T-cell (primary cell): ENCODE results near the gene LRP1. TPM values are rescaled to one million over a fixed set of nuclear protein-coding genes. Genes with fewer than 3 reads are reported as not detected.

Experiments used
- ATAC-seq, 4 experiments: fragments of 200-7000 bp in 3 of 4; fragments of 150-1000 bp in 1 of 4; cut with Tn5 transposase; replicated peaks in 1 of 4; 1 replicate in 3 of 4; 2 replicates in 1 of 4; pipeline ENCODE4 v1.10.0; 2021; ENCODE audit warnings: moderate library complexity in 3 of 4, mild to moderate bottlenecking in 2 of 4, moderate number of reproducible peaks in 1 of 4
- CTCF ChIA-PET, 2 donors: fragments of 300-600 bp; sonication (Branson Sonifier 250); formaldehyde crosslinking; loops; one replicate each; lab custom pipeline; 2022; ENCODE audit warnings: antibody characterized with exemption in 2 of 2; lab: Charles Lee
- POLR2A ChIA-PET, 2 donors: fragments of 300-600 bp; sonication (Branson Sonifier 250); formaldehyde crosslinking; loops; one replicate each; lab custom pipeline; 2022; ENCODE audit warnings: antibody characterized with exemption in 2 of 2; lab: Charles Lee
- DNase-seq, 35 experiments: peaks; one replicate each; pipeline versions ENCODE4 v3.0.0 to v3.0.0-alpha.2; 2013 to 2023
- H3K27ac ChIP-seq: one replicate; pipeline ENCODE4 v1.5.1; 2013; ENCODE audit warnings: low read length
- H3K27me3 ChIP-seq, 2 experiments: replicated peaks in 1 of 2; 1 replicate in 1 of 2; 2 replicates in 1 of 2; pipeline versions ENCODE4 v1.6.1 to v1.7.0; 2013; ENCODE audit warnings: low read length in 1 of 2, mixed read lengths in 1 of 2; ENCODE audit not compliant: control insufficient read depth in 2 of 2, insufficient read depth in 2 of 2; ENCODE audit errors: extremely low read depth in 1 of 2
- H3K36me3 ChIP-seq, 2 donors: 1 replicate in 1 of 2; 2 replicates in 1 of 2; pipeline versions ENCODE4 v1.6.1 to v1.7.0; 2013; ENCODE audit warnings: low read length in 1 of 2; ENCODE audit not compliant: control insufficient read depth in 2 of 2, insufficient read depth in 1 of 2; ENCODE audit errors: extremely low read depth in 1 of 2
- H3K4me1 ChIP-seq, 2 experiments: 1 replicate in 1 of 2; 2 replicates in 1 of 2; pipeline versions ENCODE4 v1.6.1 to v1.7.0; 2013; ENCODE audit warnings: low read length in 2 of 2, mixed read lengths in 1 of 2; ENCODE audit not compliant: insufficient read depth in 2 of 2, control insufficient read depth in 1 of 2; ENCODE audit errors: extremely low read depth in 1 of 2
- H3K4me3 ChIP-seq, 2 donors: 1 replicate in 1 of 2; 2 replicates in 1 of 2; pipeline versions ENCODE4 v1.5.1 to v1.7.0; 2013; ENCODE audit warnings: mild to moderate bottlenecking in 2 of 2, low read length in 1 of 2, moderate library complexity in 1 of 2; ENCODE audit not compliant: control insufficient read depth in 1 of 2; ENCODE audit errors: extremely low read depth in 1 of 2
- H3K9me3 ChIP-seq: 2 replicates; pipeline ENCODE4 v1.7.0; 2013
- H3K27ac Mint-ChIP-seq, 2 donors: one replicate each; pipeline ENCODE4 v1.8.0; 2020 to 2021; ENCODE audit warnings: mild to moderate bottlenecking in 2 of 2, mixed read lengths in 2 of 2
- H3K27me3 Mint-ChIP-seq, 2 donors: one replicate each; pipeline ENCODE4 v1.8.0; 2021 to 2022; ENCODE audit warnings: mixed read lengths in 2 of 2
- H3K36me3 Mint-ChIP-seq: one replicate; pipeline ENCODE4 v1.8.0; 2021; ENCODE audit warnings: mixed read lengths
- H3K4me1 Mint-ChIP-seq, 3 donors: one replicate each; pipeline ENCODE4 v1.8.0; 2020 to 2022; ENCODE audit warnings: mixed read lengths in 3 of 3, mild to moderate bottlenecking in 1 of 3
- H3K4me3 Mint-ChIP-seq, 3 donors: one replicate each; pipeline ENCODE4 v1.8.0; 2020 to 2022; ENCODE audit warnings: mild to moderate bottlenecking in 3 of 3, mixed read lengths in 3 of 3, moderate library complexity in 3 of 3
- H3K9me3 Mint-ChIP-seq, 3 donors: one replicate each; pipeline ENCODE4 v1.8.0; 2020 to 2022; ENCODE audit warnings: mixed read lengths in 3 of 3
- WGBS: methylation state at CpG from one replicate; pipeline ENCODE4 v1.1.5; 2013; ENCODE audit warnings: missing lambda C conversion rate; ENCODE audit not compliant: insufficient coverage; 5-methylcytosine and 5-hydroxymethylcytosine counted together
- total RNA-seq, 35 experiments: library from RNA in 6 of 35; stranded (reverse) in 6 of 35; fragments of 120-200 nt in 1 of 35; gene quantifications; one replicate each; pipeline versions ENCODE4 v1.2.1 to v1.2.4 and lab custom pipeline; 2013 to 2026

The LRP1 gene
- total RNA-seq, 5 donors from 2014 or later (not counting 1 experiment from before 2014, with no cell fraction given) = 5.9 to 8.1 (median 7.7) TPM

DNA sequence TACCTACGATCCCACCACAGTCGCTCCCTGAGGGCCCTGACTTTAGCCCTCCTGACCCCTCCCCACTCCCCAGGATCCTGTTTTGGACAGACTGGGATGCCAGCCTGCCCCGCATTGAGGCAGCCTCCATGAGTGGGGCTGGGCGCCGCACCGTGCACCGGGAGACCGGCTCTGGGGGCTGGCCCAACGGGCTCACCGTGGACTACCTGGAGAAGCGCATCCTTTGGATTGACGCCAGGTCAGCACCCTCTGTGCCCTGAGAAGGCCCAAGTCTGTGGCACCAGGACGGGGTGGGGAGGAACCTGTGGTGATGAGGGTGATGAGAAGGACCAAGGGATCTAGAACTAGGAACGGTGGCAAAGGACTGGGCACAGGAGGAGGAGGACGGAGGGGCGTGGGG, 49.1 kb downstream of the LRP1 start:
- Histone ChIP-seq H3K36me3 (no peaks in the 10 kb centered on the region), H3K9me3 (no peaks in the 10 kb centered on the region), H3K27me3 (peaks cover 0 to 8% of the 10 kb centered on the region in 2 experiments), H3K27ac (no peak overlapping the region), H3K4me1 (no peaks in the 10 kb centered on the region), H3K4me3 (no peak overlapping the region)
- WGBS = 86% methylated on average over 12 of the region's 16 CpGs
- no peaks in the 10 kb centered on the region for H3K9me3 Mint-ChIP-seq
- no peaks in the 10 kb centered on the region for H3K36me3 Mint-ChIP-seq
- ChIA-PET CTCF (no interaction called here), POLR2A (no interaction called here)
- ATAC-seq (no peak), DNase-seq (no peak)
- H3K4me3 Mint-ChIP-seq = no peak overlapping the region
- no peak overlapping the region for H3K27ac Mint-ChIP-seq
- no peaks in the 10 kb centered on the region for H3K27me3 Mint-ChIP-seq
- no peaks in the 10 kb centered on the region for H3K4me1 Mint-ChIP-seq

DNA sequence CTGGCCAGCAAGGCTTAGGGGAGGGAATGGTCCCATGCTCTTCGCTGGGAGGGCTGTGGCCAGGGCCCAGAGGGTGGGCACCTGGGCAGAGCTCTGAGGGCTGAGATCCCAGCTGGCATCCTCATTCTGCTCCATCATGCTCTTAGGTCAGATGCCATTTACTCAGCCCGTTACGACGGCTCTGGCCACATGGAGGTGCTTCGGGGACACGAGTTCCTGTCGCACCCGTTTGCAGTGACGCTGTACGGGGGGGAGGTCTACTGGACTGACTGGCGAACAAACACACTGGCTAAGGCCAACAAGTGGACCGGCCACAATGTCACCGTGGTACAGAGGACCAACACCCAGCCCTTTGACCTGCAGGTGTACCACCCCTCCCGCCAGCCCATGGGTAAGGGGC, 49.9 kb downstream of the LRP1 start:
- DNase-seq (no peak), ATAC-seq (no peak)
- WGBS = 82% methylated on average over 13 of the region's 14 CpGs
- H3K36me3 Mint-ChIP-seq = no peaks in the 10 kb centered on the region
- ChIA-PET POLR2A (no interaction called here), CTCF (no interaction called here)
- no peaks in the 10 kb centered on the region for H3K9me3 ChIP-seq
- no peaks in the 10 kb centered on the region for H3K27me3 Mint-ChIP-seq
- H3K27me3 ChIP-seq = peaks cover 0 to 8% of the 10 kb centered on the region in 2 experiments
- H3K27ac Mint-ChIP-seq = no peak overlapping the region
- H3K4me1 Mint-ChIP-seq = peaks cover 0 to 4% (median 2%) of the 10 kb centered on the region in 3 donors
- no peaks in the 10 kb centered on the region for H3K9me3 Mint-ChIP-seq
- H3K27ac ChIP-seq = no peak overlapping the region
- peaks cover 0 to 4% of the 10 kb centered on the region in 2 experiments for H3K4me1 ChIP-seq
- no peak overlapping the region for H3K4me3 ChIP-seq
- no peak overlapping the region for H3K4me3 Mint-ChIP-seq
- no peaks in the 10 kb centered on the region for H3K36me3 ChIP-seq

DNA sequence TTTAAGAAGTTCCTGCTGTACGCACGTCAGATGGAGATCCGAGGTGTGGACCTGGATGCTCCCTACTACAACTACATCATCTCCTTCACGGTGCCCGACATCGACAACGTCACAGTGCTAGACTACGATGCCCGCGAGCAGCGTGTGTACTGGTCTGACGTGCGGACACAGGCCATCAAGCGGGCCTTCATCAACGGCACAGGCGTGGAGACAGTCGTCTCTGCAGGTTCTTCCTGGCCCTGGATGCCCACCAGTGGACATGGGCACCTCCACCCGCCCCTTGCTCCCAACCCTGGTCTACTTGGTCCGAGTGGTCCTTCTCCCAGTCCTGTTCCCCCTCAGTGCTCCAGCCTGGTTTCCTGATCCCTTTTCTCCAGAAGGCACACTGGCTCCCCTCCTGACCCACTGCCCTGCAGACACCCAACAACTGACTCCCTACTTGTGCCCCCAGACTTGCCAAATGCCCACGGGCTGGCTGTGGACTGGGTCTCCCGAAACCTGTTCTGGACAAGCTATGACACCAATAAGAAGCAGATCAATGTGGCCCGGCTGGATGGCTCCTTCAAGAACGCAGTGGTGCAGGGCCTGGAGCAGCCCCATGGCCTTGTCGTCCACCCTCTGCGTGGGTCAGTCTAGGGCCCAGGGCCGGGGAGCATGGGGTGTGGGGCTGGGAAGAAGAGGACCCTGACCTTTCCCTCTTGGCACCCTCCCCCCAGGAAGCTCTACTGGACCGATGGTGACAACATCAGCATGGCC, 51.2 kb downstream of the LRP1 start:
- ATAC-seq (no peak), DNase-seq (no peak)
- H3K4me1 ChIP-seq = peaks cover 0 to 6% of the 10 kb centered on the region in 2 experiments
- no peaks in the 10 kb centered on the region for H3K9me3 ChIP-seq
- WGBS = 90% methylated on average over 23 of the region's 27 CpGs
- peaks cover 0 to 7% of the 10 kb centered on the region in 2 experiments for H3K27me3 ChIP-seq
- H3K4me3 Mint-ChIP-seq = no peak overlapping the region
- H3K9me3 Mint-ChIP-seq = no peaks in the 10 kb centered on the region
- no peak overlapping the region for H3K27ac Mint-ChIP-seq
- H3K27me3 Mint-ChIP-seq = no peaks in the 10 kb centered on the region
- H3K4me3 ChIP-seq = no peak overlapping the region
- POLR2A ChIA-PET = no interaction called here
- no peaks in the 10 kb centered on the region for H3K36me3 ChIP-seq
- H3K27ac ChIP-seq = no peak overlapping the region
- CTCF ChIA-PET = no interaction called here
- H3K4me1 Mint-ChIP-seq = peaks cover 0 to 4% (median 2%) of the 10 kb centered on the region in 3 donors
- H3K36me3 Mint-ChIP-seq = no peaks in the 10 kb centered on the region

DNA sequence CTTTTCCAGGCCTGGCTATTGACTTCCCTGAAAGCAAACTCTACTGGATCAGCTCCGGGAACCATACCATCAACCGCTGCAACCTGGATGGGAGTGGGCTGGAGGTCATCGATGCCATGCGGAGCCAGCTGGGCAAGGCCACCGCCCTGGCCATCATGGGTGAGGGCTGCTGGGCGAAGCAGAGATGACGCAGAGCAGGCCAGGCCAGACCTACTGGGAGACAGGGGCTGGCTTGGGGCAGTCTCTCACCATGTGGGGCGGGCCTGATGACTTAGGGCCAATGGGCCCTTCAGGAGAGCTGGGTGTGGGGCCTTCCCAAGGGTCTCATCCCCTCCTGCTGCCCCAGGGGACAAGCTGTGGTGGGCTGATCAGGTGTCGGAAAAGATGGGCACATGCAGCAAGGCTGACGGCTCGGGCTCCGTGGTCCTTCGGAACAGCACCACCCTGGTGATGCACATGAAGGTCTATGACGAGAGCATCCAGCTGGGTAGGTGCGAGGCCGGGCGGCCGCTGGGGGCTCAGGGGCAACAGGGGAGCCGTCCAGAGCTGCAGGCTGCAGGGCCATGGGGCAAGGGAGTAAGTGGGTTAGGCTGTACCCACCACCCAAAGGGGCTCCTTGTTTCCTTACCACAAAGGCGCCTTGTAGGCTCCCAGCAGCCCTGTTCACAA, 52.2 kb downstream of the LRP1 start:
- H3K36me3 Mint-ChIP-seq = no peaks in the 10 kb centered on the region
- DNase-seq (no peak), ATAC-seq (no peak)
- peaks cover 0 to 4% (median 2%) of the 10 kb centered on the region in 3 donors for H3K4me1 Mint-ChIP-seq
- no peak overlapping the region for H3K4me3 Mint-ChIP-seq
- Histone ChIP-seq H3K4me1 (peaks cover 0 to 6% of the 10 kb centered on the region in 2 experiments), H3K36me3 (no peaks in the 10 kb centered on the region), H3K27me3 (peaks cover 0 to 7% of the 10 kb centered on the region in 2 experiments), H3K27ac (no peak overlapping the region), H3K9me3 (no peaks in the 10 kb centered on the region), H3K4me3 (no peak overlapping the region)
- no peaks in the 10 kb centered on the region for H3K27me3 Mint-ChIP-seq
- WGBS = 89% methylated on average over 18 of the region's 20 CpGs
- POLR2A ChIA-PET = no interaction called here
- no peaks in the 10 kb centered on the region for H3K9me3 Mint-ChIP-seq
- CTCF ChIA-PET = no interaction called here
- H3K27ac Mint-ChIP-seq = no peak overlapping the region

DNA sequence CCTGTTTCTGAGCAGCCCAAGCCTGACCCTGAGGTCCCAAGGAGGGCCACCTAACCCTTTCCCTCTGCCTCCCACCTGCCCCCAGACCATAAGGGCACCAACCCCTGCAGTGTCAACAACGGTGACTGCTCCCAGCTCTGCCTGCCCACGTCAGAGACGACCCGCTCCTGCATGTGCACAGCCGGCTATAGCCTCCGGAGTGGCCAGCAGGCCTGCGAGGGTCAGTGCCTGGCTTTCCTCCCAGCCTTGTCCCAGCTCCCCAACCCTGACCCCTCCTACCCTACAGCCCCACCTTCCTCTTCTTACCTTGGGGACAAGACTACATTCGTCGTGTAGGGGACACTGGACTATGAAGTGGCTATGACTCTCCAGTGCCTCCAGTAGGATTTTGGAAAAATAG, 52.8 kb downstream of the LRP1 start:
- H3K9me3 ChIP-seq = no peaks in the 10 kb centered on the region
- H3K4me1 Mint-ChIP-seq = peaks cover 0 to 4% (median 2%) of the 10 kb centered on the region in 3 donors
- WGBS = 77% methylated on average over 7 of the region's 9 CpGs
- no peaks in the 10 kb centered on the region for H3K27me3 Mint-ChIP-seq
- H3K9me3 Mint-ChIP-seq = no peaks in the 10 kb centered on the region
- no peaks in the 10 kb centered on the region for H3K36me3 ChIP-seq
- no peak overlapping the region for H3K27ac Mint-ChIP-seq
- peaks cover 0 to 6% of the 10 kb centered on the region in 2 experiments for H3K4me1 ChIP-seq
- H3K4me3 Mint-ChIP-seq = no peak overlapping the region
- POLR2A ChIA-PET = no interaction called here
- ATAC-seq (no peak), DNase-seq (no peak)
- no peak overlapping the region for H3K27ac ChIP-seq
- H3K4me3 ChIP-seq = no peak overlapping the region
- H3K27me3 ChIP-seq = peaks cover 0 to 3% of the 10 kb centered on the region in 2 experiments
- H3K36me3 Mint-ChIP-seq = no peaks in the 10 kb centered on the region
- CTCF ChIA-PET = interaction anchor here (1.0 to 2.7 kb wide), 3 partner anchors 53 to 112 kb away, joined by 3 to 25 read pairs (median 4); partner anchors contain the start of gene LRP1 (in 1 of the 2)

DNA sequence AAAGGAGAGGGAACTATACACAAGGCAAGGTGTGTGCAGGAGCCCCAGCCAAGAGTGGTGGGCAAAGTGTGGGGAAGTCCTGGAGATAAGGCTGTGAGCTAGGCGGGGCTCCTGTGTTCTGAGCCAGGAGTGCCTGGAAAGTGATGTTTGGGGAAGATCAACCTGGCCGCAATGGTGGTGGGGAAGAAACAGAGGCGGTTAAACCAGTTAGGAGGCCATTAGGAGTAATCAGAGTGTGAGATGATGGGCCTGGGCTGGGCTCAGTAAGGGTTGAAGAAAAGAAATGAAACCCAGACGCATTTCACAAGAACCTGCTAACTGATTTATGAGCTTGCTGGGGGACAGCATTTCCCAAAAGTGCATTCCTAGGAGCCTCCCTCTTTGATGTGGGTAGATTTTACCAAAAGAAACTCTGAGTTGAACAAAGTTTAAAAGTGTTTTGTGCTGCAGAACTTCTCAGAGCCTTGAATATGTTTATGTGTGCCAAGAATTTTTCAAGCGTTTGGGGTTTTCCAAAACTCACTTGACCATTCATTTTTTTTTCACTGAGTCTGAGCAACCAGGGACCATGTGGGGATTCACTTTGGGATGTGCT, 53.4 kb downstream of the LRP1 start:
- no peak for ATAC-seq
- CTCF ChIA-PET = interaction anchor here (0.7 to 2.7 kb wide), 9 partner anchors 46 to 799 kb away, joined by 3 to 25 read pairs (median 4); partner anchors contain the start of gene LRP1 (in 1 of the 2)

More for the DNA sequence above, 53.4 kb downstream of the LRP1 start:
- H3K27me3 Mint-ChIP-seq = no peaks in the 10 kb centered on the region
- peaks cover 0 to 6% of the 10 kb centered on the region in 2 experiments for H3K4me1 ChIP-seq
- peaks cover 0 to 3% of the 10 kb centered on the region in 2 experiments for H3K27me3 ChIP-seq
- H3K9me3 ChIP-seq = no peaks in the 10 kb centered on the region
- no peak overlapping the region for H3K4me3 Mint-ChIP-seq
- H3K4me3 ChIP-seq = no peak overlapping the region
- no peaks in the 10 kb centered on the region for H3K36me3 Mint-ChIP-seq
- POLR2A ChIA-PET = no interaction called here
- H3K27ac ChIP-seq = no peak overlapping the region
- H3K9me3 Mint-ChIP-seq = no peaks in the 10 kb centered on the region
- no peak for DNase-seq
- H3K36me3 ChIP-seq = no peaks in the 10 kb centered on the region
- no peak overlapping the region for H3K27ac Mint-ChIP-seq
- H3K4me1 Mint-ChIP-seq = peaks cover 0 to 4% (median 2%) of the 10 kb centered on the region in 3 donors
- 86% methylated on average over 4 of the region's 5 CpGs for WGBS
